HL-60 (cell line): ENCODE measurements around the gene F7.

Source experiments
- GABPA ChIP-seq: IDR thresholded peaks from 2 replicates; pipeline ENCODE4 v1.6.1; 2012; ENCODE audit warnings: low read depth
- POLR2AphosphoS5 ChIP-seq: IDR thresholded peaks from 2 replicates; pipeline ENCODE4 v1.6.1; 2012; ENCODE audit warnings: low read depth
- SPI1 ChIP-seq: IDR thresholded peaks from 2 replicates; pipeline ENCODE4 v1.6.1; 2012; ENCODE audit warnings: low read depth, mild to moderate bottlenecking, borderline replicate concordance
- TF ChIP-seq, protein P1 (sequence below): IDR thresholded peaks from 2 replicates; pipeline ENCODE4 v1.6.1; 2012; ENCODE audit warnings: low read depth; ENCODE audit not compliant: insufficient replicate concordance
- TF ChIP-seq, protein P2 (sequence below): IDR thresholded peaks from one replicate; pipeline ENCODE4 v1.5.1; 2011; ENCODE audit warnings: low read length, control low read depth, inconsistent platforms; ENCODE audit not compliant: insufficient read depth

- TF ChIP-seq, protein P1, sequence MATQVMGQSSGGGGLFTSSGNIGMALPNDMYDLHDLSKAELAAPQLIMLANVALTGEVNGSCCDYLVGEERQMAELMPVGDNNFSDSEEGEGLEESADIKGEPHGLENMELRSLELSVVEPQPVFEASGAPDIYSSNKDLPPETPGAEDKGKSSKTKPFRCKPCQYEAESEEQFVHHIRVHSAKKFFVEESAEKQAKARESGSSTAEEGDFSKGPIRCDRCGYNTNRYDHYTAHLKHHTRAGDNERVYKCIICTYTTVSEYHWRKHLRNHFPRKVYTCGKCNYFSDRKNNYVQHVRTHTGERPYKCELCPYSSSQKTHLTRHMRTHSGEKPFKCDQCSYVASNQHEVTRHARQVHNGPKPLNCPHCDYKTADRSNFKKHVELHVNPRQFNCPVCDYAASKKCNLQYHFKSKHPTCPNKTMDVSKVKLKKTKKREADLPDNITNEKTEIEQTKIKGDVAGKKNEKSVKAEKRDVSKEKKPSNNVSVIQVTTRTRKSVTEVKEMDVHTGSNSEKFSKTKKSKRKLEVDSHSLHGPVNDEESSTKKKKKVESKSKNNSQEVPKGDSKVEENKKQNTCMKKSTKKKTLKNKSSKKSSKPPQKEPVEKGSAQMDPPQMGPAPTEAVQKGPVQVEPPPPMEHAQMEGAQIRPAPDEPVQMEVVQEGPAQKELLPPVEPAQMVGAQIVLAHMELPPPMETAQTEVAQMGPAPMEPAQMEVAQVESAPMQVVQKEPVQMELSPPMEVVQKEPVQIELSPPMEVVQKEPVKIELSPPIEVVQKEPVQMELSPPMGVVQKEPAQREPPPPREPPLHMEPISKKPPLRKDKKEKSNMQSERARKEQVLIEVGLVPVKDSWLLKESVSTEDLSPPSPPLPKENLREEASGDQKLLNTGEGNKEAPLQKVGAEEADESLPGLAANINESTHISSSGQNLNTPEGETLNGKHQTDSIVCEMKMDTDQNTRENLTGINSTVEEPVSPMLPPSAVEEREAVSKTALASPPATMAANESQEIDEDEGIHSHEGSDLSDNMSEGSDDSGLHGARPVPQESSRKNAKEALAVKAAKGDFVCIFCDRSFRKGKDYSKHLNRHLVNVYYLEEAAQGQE: no peak
- TF ChIP-seq, protein P2, sequence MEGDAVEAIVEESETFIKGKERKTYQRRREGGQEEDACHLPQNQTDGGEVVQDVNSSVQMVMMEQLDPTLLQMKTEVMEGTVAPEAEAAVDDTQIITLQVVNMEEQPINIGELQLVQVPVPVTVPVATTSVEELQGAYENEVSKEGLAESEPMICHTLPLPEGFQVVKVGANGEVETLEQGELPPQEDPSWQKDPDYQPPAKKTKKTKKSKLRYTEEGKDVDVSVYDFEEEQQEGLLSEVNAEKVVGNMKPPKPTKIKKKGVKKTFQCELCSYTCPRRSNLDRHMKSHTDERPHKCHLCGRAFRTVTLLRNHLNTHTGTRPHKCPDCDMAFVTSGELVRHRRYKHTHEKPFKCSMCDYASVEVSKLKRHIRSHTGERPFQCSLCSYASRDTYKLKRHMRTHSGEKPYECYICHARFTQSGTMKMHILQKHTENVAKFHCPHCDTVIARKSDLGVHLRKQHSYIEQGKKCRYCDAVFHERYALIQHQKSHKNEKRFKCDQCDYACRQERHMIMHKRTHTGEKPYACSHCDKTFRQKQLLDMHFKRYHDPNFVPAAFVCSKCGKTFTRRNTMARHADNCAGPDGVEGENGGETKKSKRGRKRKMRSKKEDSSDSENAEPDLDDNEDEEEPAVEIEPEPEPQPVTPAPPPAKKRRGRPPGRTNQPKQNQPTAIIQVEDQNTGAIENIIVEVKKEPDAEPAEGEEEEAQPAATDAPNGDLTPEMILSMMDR: no peak
- TF ChIP-seq POLR2AphosphoS5 (no peak), GABPA (no peak), SPI1 (no peak)
Observed at GRCh38 chr13:113167575-113167974, 62.0 kb downstream of the F7 start.
